NCI-H748 (cell line): ENCODE data around the gene RPGRIP1.
"Not testable (repeated sequence)": the region's sequence is repeated elsewhere in the genome, so short reads cannot be mapped to it uniquely, and the experiment has no call there.

Experiments used
- DNase-seq: peaks from one replicate; lab custom pipeline; 2025; ENCODE audit not compliant: unreplicated experiment; lab: John Stamatoyannopoulos, UW

RPGRIP1 gene

DNA sequence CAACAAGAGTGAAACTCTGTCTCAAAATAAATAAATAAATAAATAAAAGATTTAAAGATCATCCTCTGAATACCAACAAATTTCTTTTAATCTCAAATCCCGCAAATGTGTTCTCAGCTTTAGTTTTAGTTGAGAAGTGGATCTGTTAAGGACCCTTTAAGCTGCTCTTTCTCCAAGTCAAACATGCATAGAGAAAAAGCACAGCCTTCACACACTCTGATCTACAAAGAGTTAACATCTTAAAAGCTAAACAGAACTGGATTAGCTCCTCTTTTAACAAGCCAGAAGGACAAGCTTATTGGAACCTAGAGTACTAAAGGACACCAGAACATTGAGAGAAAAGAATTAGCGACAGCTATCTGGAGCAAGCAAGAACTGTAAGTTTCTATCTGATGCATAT is at the start of gene RPGRIP1:
TSS of gene RPGRIP1 (plus strand) at position 301 of the 400 bp plus-strand sequence. CDS start 7,894 bp downstream, outside the sequence.
- DNase-seq = no peak

- no peak for DNase-seq
These were observed 48.7 kb upstream of the RPGRIP1 start for GRCh38 chr14:21231020-21231652.

- DNase-seq = no peak
These were observed 46.3 kb upstream of the RPGRIP1 start for GRCh38 chr14:21233457-21234076.

DNA sequence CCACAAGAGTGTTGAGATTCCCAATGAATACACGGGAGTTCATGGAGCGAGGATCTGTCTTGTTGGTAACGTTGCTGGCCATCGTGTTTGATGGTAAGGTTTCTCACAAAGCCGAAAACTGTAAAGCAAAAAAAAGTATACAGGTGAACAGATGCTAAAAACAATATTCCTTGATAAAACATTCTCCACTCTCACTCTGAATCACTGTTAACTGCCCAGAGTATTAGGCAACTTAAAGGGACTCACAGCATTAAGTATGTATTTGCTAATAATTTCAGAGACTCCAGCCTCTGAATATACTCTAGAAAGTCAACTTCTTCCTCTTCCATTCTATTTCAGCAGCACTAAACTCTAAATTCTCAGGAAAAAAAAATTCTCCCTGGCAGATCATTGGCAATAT is 45.8 kb upstream of the RPGRIP1 start:
- DNase-seq = no peak

DNA sequence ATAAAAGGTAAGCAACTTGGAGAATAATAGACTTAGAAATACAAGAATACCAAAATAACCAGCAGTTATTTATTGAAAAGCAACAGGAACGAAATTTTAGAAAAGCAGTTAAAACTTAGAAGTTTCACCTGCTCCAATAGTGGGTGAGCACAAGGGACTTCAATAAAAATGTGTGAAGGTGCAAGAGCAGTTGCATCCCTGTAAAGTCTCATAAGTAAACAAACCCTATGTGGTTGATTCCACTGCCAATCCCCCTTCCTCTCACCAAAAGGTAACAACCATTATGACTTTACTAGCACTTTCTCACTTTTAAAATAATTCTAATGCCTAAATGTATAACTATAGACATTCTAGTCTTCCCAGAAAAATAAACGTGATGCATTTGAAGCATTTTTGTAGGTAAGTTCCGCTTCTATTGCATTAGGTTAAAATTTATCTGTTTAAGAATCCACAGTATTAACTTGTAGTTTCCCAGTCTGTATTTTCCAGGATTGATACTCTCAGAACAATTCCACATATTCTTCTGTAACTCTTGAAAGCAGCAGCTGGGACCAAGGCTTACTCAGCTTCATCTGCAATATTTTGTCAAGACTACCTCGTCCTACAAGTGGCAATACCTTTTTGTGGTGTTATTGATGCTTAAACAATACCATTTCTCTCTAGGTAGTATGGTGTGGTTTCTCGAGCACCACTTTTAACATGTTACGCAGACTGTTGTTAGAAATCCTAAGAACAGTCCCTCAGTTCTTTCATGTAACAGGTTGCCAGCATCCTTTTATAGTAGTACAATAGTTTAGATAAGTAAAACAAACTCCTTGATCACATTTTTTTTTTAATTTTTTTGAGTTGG is 42.7 kb upstream of the RPGRIP1 start:
- DNase-seq = no peak

GRCh38 chr14:21238823-21239518 is 40.9 kb upstream of the RPGRIP1 start:
- no peak for DNase-seq

DNA sequence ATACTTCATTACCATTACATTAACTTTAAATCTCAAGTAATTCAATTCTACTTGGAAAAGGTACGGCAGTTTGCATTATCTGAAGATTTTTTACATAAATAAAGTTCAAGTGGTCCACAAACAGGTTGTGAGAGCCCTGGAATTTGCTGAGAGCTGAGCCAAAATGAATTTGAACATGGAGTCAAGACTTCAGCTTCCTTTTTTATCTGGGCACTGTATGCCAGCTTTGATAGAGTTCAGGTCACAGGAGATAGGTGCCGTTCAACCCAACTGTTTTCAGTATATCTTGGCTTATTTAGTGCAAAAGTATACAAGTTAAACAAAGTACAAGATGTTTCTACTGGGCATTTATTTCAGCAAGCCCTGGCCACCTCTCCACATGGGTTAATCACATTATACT is 39.5 kb upstream of the RPGRIP1 start:
- DNase-seq = no peak

- DNase-seq = no peak
These were observed 38.6 kb upstream of the RPGRIP1 start for GRCh38 chr14:21241218-21241819.

DNA sequence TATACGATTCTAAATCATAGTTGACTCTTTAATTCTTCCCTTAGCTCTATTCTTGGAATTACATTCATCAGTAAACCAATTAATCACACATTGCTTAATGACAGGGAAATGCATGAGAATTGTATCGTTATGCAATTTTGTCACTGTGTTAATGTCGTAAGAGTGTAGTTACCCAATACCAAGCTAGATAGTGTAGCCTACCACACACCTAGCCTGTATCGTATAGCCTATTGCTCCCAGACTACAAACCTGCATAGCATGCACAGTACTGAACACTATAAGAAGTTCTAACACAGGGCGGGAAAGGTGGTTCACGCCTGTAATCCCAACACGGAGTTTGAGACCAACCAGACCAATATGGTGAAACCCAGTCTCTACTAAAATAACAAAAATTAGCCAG is 35.3 kb upstream of the RPGRIP1 start:
- DNase-seq = no peak

DNA sequence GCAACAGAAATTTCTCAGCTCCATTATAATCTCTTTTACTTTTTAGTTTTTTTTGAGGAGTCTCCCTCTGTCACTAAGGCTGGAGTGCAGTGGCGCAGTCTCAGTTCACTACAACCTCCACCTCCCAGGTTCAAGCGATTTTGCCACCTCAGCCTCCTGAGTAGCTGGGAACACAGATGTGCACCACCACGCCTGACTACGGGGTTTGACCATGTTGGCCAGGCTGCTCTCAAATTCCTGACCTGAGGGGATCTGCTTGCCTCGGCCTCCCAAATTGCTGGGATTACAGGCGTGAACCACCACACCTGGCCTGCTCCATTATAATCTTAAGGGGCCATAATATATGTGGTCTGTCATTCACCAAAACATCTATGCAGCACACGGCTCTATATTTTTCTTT is 34.1 kb upstream of the RPGRIP1 start:
- no peak for DNase-seq

GRCh38 chr14:21248338-21248737 is 31.5 kb upstream of the RPGRIP1 start:
- no peak for DNase-seq

- no peak for DNase-seq
These were observed 31.0 kb upstream of the RPGRIP1 start for GRCh38 chr14:21248739-21249411.

GRCh38 chr14:21251215-21251614 is 28.7 kb upstream of the RPGRIP1 start:
- DNase-seq = no peak

DNA sequence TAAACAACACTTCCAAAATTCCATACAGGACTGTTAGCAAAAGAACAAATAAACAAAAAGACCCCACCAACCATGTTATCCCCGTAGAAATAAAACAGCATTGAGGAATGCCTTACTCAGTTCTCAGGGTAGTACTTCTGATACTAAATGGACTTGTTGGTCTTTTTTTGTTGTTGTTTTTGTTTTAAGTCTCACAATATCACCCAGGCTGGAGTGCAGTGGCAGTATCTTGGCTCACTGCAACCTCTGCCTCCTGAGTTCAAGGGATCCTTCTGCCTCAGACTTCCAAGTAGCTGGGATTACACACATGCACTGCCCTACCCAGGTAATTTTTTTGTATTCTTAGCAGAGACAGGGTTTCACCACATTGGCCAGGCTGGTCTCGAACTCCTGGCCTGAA is 27.7 kb upstream of the RPGRIP1 start:
- no peak for DNase-seq

- no peak for DNase-seq
These were observed 24.3 kb upstream of the RPGRIP1 start for GRCh38 chr14:21255385-21256101.

- DNase-seq = not testable (repeated sequence)
These were observed 23.8 kb upstream of the RPGRIP1 start for GRCh38 chr14:21256102-21256447.

DNA sequence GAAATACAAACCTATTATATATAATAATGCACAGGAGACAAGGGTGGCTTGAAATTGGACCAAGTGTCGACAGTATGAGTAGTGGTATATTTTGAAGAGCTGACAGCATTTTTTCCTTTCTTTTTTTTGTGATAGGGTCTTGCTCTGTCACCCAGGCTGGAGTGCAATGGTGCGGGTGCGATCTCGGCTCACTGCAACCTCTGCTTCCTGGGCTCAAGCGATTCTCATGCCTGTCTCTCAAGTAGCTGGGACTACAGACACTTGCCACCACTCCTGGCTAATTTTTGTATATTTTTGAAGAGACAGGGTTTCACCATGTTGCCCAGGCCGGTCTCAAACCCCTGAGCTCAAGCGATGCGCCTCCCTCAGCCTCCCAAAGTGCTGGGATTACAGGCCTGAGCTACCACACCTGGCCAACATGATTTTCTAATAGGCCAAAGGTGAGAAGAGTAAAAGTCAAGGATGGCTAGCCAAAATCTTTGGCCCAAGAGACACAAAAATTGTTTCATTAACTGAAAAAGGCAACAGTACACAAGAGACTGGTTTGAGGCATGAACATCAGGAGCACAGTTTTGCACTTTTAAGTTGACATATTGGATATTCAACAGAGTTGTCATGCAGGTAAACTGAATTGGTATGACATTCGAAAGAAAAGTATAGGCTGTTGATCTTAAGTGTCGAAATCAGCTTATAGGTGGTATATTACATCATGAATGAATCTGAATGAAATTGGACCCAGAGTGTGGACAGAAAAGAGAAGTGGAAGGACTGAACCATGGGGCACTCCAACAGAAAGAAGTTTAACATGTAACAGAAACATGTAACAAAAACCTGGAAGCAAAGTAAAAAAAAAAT is 23.1 kb upstream of the RPGRIP1 start:
- no peak for DNase-seq

GRCh38 chr14:21257394-21257909 is 22.4 kb upstream of the RPGRIP1 start:
- DNase-seq = no peak
